GM19099 (cell line): ENCODE results near the gene PCBD1.

Experiments used
- POLR2A ChIP-seq: IDR thresholded peaks from 3 replicates; pipeline ENCODE4 v1.6.1; 2011; ENCODE audit warnings: low read depth; ENCODE audit not compliant: insufficient read length; ENCODE audit errors: extremely low read depth

Gene PCBD1

GRCh38 chr10:70887804-70888800, at the start of gene PCBD1:
Gene PCBD1, minus strand, starts transcription at chr10:70888565. Its CDS starts 32 bp downstream, at chr10:70888533.
- TF ChIP-seq POLR2A = peak; percentile 49

GRCh38 chr10:70937661-70938060, 49.3 kb upstream of the PCBD1 start:
- no peak for TF ChIP-seq POLR2A

DNA sequence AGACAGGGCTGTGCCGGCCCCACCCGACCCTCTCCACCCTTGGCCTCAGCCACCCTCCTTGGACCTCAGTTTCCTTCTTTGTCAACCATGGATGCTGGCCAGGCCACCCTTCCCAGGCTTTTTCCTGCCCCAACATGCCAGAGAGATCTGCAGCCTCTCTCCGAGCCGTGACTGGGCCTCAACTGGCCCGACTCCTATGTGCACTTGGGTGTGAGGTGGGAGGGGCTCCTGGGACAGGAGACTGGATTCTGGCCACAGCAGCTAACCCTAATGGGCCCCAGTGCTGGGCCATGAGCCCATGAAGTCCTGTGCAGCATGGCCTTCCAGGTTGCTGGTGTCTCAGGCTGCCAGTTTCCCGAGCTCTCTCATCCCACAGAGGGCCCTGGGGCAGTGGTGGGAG, 47.7 kb upstream of the PCBD1 start:
- no peak for TF ChIP-seq POLR2A

DNA sequence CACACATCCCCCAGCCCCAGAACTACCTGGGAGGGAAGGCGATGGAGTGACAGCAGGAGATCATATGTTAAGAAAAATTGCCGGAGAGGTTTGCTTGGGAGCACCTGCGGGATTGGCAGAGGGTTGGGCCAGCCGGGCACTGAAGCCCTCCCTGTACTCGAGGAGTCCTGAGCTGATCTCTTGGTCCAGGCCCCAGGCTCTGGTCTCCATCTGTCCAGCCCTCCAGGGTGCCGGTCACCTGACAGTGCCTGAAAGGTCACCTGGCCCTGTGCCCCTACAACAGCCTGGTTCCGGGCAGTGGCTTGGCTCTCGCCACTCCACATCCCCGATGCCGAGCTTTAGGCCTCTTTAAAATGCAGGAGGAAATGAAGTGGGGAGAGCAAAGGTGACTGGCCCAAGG, 47.3 kb upstream of the PCBD1 start:
- no peak for TF ChIP-seq POLR2A

- no peak for TF ChIP-seq POLR2A
These were observed 46.8 kb upstream of the PCBD1 start for GRCh38 chr10:70935125-70935625.

- no peak for TF ChIP-seq POLR2A
These were observed 46.3 kb upstream of the PCBD1 start for GRCh38 chr10:70934701-70935100.

DNA sequence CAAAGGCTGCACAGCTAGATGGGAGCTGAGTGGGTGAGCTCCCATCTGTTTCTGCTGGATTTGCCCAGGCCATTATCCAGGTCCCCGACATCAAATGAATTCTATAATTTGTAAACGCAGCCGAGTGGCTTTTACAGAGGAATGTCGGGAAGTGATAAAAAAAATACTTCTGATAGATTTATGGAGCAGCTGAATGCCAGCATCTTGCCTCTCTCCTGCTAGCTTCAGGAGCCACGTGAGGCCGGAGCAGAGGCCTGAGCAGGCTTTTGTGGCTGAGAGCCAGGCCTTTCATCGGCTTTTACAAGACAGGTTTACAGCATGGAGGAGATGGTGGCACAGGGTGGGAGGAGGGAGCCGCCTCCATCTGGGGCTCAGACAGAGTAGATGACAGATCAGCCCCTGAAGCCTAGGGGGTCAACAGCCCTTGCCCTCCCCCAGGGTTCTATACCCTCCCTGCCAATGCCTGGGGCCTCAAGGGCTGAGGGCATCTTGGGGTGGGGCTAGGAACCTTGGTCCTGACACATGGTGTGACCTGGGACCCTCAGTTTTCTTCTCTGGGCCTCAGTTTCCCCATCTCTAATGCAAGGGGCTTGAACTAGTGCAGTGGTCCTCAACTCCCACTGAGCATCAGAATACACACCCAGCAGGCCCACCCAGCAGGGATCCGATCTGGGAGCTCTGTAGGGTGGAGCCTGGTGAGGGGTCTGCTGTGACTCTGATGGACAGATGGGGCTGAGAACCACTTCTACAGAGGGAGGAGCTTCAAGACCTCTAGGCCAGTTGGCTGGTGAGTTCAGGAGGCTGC, 44.2 kb upstream of the PCBD1 start:
- TF ChIP-seq POLR2A = no peak

GRCh38 chr10:70931168-70931815, 42.9 kb upstream of the PCBD1 start:
- no peak for TF ChIP-seq POLR2A

DNA sequence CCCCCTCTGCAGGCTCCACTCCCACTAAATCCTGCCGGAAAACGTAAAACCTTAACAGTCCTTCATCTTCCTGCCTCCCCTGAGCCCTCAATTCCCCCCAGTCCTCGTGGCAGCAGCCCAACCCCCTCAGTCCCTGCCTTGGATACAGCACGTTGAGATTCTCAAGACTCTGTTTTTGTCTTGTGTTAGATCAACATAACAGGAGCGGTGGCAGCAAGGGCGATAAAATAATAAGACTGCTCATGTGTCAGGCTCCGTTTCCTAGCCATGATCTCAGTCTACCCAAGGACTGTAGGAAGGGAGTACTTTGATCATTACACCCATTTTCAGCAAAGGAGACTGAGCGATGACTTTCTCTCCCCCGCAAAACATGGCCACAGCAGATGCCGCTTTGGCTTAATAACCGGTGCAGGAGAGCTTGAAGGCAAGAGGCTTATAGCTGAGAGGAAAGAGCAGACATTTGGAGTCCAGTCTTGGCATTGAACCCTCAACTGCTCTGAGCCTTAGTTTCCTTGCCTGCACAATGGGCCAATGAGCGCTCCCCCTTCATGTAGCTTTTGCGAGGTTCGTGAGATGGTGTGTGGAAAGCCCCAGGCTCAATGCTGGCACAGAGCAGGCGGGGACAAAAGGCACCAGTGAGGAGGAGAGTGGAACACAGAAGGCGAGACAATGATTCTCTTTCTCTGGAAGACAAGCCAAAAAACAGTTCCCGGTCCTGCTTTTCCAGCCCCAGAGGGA, 42.1 kb upstream of the PCBD1 start:
- no peak for TF ChIP-seq POLR2A

GRCh38 chr10:70928140-70928539, 39.8 kb upstream of the PCBD1 start:
- no peak for TF ChIP-seq POLR2A

GRCh38 chr10:70927189-70927943, 39.0 kb upstream of the PCBD1 start:
- TF ChIP-seq POLR2A = no peak

GRCh38 chr10:70926226-70927000, 38.0 kb upstream of the PCBD1 start:
- TF ChIP-seq POLR2A = no peak
